Measurements from ENCODE around the gene RAP1A. TPM values are rescaled to one million over a fixed set of nuclear protein-coding genes. Genes with fewer than 3 reads are reported as not detected.

RAP1A gene
- total RNA-seq (2021) (25.4 to 28.3 TPM (median 27.4 TPM) in 3 replicates), Bru-seq, nascent RNA (percentile 70 among the genes with signal in this experiment)
- long read RNA-seq, experiment 1, full-length matches to known transcripts, result 51 of 72 reads
- long read RNA-seq, experiment 1, partial matches to known transcripts, result 4 of 72 reads
- long read RNA-seq, experiment 1, other reads (novel, unspliced or antisense), result 17 of 72 reads
- long read RNA-seq, experiment 2, full-length matches to known transcripts, result 24 of 42 reads
- long read RNA-seq, experiment 2, partial matches to known transcripts, result 14 of 42 reads
- long read RNA-seq, experiment 2, other reads (novel, unspliced or antisense), result 4 of 42 reads
- long read RNA-seq, experiment 3, full-length matches to known transcripts, result 18 of 27 reads
- long read RNA-seq, experiment 3, partial matches to known transcripts, result 2 of 27 reads
- long read RNA-seq, experiment 3, other reads (novel, unspliced or antisense), result 7 of 27 reads

DNA sequence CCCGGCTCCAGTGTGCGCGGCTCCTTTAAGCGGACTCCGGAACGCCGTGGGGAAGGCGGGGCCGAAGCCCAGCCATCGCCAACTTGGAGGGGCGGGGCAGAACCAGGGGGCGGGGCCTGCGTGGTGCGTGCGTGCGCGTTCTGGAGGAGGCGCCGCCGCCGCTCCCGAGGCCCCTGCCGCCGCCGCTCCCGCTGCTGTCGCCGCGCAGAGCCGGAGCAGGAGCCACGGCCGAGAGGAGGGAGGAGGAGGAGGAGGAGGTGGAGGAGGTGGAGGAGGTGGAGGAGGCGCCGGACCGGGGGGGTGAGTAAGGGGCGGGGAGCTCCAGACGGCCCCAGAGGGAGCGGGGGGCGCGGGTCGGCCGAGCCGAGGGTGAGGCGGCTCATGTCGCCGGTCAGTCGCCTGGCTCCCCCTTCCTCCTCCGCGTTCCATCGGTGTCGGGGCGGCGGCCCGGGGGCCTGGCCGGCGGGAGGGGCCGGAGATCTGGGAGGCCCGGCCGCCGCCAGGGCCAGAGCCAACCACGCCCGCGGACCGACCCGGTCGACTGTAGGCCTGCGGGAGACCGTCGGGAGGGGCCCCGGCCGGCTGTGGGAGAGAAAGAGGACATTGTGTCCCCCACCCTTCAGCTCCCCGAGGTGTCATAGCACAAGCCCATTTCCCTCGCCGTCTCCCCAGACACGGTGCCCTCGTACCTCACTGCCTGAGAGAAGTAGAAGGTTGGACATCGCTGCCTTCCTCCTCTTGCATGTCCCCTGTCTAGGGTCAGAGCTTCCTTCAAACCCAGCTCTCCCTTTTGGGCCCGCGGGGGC, at the start of gene RAP1A:
Gene RAP1A (plus strand): TSS at position 155 of the 806 bp plus-strand sequence. CDS start 71,572 bp downstream, outside the sequence.
- Mint-ChIP-seq H3K27me3 (ENCODE audit: low read depth) (no peaks in the 10 kb centered on the region; the same call in 1 of the 2 replicates), H3K4me1 (peaks cover 25% of the 10 kb centered on the region), H3K36me3 (no peaks in the 10 kb centered on the region), H3K9me3 (no peaks in the 10 kb centered on the region), H3K27ac (peak within 1 kb of the TSS; percentile 38; the same call in 1 of the 2 replicates), H3K4me3 (peak within 1 kb of the TSS; percentile 76)
- DNase-seq (ENCODE audit: low spot score) (peak; percentile 96), ATAC-seq (peak; percentile 95)
- TF ChIP-seq ERG (CRISPR knock-in tag; IDR thresholded peaks at IDR 0.05) (no peak), ETV6 (CRISPR knock-in tag; IDR thresholded peaks at IDR 0.05) (0 out of 2 replicates have a peak, but pooled peaks have one; percentile 40), FOXP4 (CRISPR knock-in tag; IDR thresholded peaks at IDR 0.05) (0 out of 2 replicates have a peak, but pooled peaks have one; percentile 1), ZNF416 (CRISPR knock-in tag; IDR thresholded peaks at IDR 0.05) (no peak), E2F4 (CRISPR knock-in tag; IDR thresholded peaks at IDR 0.05; ENCODE audit: borderline replicate concordance, low read depth) (no peak), HMGXB4 (CRISPR knock-in tag; IDR thresholded peaks at IDR 0.05) (peak; percentile 78; the same call in 1 of the 2 replicates), TP53 (CRISPR knock-in tag; IDR thresholded peaks at IDR 0.05) (no peak), SP1 (CRISPR knock-in tag; conservative IDR thresholded peaks at IDR 0.05) (peak; percentile 78), KAT7 (CRISPR knock-in tag; IDR thresholded peaks at IDR 0.05; ENCODE audit: borderline replicate concordance) (no peak), ELF4 (CRISPR knock-in tag; IDR thresholded peaks at IDR 0.05; ENCODE audit: low read depth) (peak; percentile 48; the same call in 1 of the 2 replicates), ZNF263 (CRISPR knock-in tag; IDR thresholded peaks at IDR 0.05; ENCODE audit: low read depth) (peak; percentile 95)
- TF ChIP-seq, protein P1, sequence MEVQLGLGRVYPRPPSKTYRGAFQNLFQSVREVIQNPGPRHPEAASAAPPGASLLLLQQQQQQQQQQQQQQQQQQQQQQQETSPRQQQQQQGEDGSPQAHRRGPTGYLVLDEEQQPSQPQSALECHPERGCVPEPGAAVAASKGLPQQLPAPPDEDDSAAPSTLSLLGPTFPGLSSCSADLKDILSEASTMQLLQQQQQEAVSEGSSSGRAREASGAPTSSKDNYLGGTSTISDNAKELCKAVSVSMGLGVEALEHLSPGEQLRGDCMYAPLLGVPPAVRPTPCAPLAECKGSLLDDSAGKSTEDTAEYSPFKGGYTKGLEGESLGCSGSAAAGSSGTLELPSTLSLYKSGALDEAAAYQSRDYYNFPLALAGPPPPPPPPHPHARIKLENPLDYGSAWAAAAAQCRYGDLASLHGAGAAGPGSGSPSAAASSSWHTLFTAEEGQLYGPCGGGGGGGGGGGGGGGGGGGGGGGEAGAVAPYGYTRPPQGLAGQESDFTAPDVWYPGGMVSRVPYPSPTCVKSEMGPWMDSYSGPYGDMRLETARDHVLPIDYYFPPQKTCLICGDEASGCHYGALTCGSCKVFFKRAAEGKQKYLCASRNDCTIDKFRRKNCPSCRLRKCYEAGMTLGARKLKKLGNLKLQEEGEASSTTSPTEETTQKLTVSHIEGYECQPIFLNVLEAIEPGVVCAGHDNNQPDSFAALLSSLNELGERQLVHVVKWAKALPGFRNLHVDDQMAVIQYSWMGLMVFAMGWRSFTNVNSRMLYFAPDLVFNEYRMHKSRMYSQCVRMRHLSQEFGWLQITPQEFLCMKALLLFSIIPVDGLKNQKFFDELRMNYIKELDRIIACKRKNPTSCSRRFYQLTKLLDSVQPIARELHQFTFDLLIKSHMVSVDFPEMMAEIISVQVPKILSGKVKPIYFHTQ (CRISPR knock-in tag; IDR thresholded peaks at IDR 0.05), result no peak
- TF ChIP-seq, protein P2, sequence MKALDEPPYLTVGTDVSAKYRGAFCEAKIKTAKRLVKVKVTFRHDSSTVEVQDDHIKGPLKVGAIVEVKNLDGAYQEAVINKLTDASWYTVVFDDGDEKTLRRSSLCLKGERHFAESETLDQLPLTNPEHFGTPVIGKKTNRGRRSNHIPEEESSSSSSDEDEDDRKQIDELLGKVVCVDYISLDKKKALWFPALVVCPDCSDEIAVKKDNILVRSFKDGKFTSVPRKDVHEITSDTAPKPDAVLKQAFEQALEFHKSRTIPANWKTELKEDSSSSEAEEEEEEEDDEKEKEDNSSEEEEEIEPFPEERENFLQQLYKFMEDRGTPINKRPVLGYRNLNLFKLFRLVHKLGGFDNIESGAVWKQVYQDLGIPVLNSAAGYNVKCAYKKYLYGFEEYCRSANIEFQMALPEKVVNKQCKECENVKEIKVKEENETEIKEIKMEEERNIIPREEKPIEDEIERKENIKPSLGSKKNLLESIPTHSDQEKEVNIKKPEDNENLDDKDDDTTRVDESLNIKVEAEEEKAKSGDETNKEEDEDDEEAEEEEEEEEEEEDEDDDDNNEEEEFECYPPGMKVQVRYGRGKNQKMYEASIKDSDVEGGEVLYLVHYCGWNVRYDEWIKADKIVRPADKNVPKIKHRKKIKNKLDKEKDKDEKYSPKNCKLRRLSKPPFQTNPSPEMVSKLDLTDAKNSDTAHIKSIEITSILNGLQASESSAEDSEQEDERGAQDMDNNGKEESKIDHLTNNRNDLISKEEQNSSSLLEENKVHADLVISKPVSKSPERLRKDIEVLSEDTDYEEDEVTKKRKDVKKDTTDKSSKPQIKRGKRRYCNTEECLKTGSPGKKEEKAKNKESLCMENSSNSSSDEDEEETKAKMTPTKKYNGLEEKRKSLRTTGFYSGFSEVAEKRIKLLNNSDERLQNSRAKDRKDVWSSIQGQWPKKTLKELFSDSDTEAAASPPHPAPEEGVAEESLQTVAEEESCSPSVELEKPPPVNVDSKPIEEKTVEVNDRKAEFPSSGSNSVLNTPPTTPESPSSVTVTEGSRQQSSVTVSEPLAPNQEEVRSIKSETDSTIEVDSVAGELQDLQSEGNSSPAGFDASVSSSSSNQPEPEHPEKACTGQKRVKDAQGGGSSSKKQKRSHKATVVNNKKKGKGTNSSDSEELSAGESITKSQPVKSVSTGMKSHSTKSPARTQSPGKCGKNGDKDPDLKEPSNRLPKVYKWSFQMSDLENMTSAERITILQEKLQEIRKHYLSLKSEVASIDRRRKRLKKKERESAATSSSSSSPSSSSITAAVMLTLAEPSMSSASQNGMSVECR (CRISPR knock-in tag; IDR thresholded peaks at IDR 0.05; ENCODE audit: borderline replicate concordance), result 0 out of 2 replicates have a peak, but pooled peaks have one; percentile 31
- ChIA-PET CTCF (interaction anchor here (0.6 to 3.9 kb wide), 8 partner anchors 49 to 138 kb away, joined by 3 to 42 read pairs (median 3); no protein-coding TSS in a partner anchor), POLR2A (interaction anchor here (0.9 to 1.6 kb wide), 4 partner anchors 17 to 171 kb away, joined by 3 to 6 read pairs (median 5); partner anchors contain the start of genes ATP5PB and WDR77)
